CD4-positive, alpha-beta T cell treated with Interleukin-4 for 4 hours (primary cell): ENCODE data around the gene USP6.
"Not testable (repeated sequence)": the region's sequence is repeated elsewhere in the genome, so short reads cannot be mapped to it uniquely, and the experiment has no call there.

Experiments
- DNase-seq: peaks from one replicate; pipeline ENCODE4 v3.0.0-alpha.2; 2020

The USP6 gene

GRCh38 chr17:5122586-5123342 is 6.9 kb downstream of the USP6 start:
- DNase-seq, result no peak

- DNase-seq, result no peak
Measured at GRCh38 chr17:5123343-5124124, 7.7 kb downstream of the USP6 start.

GRCh38 chr17:5124125-5124760 is 8.4 kb downstream of the USP6 start:
- not testable (repeated sequence) for DNase-seq

GRCh38 chr17:5124896-5125295 is 9.1 kb downstream of the USP6 start:
- DNase-seq, result not testable (repeated sequence)

- no peak for DNase-seq
Measured at GRCh38 chr17:5126719-5127488, 11.1 kb downstream of the USP6 start.

- DNase-seq, result no peak
Measured at GRCh38 chr17:5127910-5128309, 12.1 kb downstream of the USP6 start.

- DNase-seq, result not testable (repeated sequence)
Measured at GRCh38 chr17:5128387-5128786, 12.6 kb downstream of the USP6 start.

- DNase-seq, result no peak
Measured at GRCh38 chr17:5128905-5129535, 13.2 kb downstream of the USP6 start.

GRCh38 chr17:5129770-5130169 is 13.9 kb downstream of the USP6 start:
- DNase-seq, result not testable (repeated sequence)

- not testable (repeated sequence) for DNase-seq
Measured at GRCh38 chr17:5130261-5130660, 14.4 kb downstream of the USP6 start.

- not testable (repeated sequence) for DNase-seq
Measured at GRCh38 chr17:5130687-5131086, 14.9 kb downstream of the USP6 start.

GRCh38 chr17:5131146-5131715 is 15.4 kb downstream of the USP6 start:
- no peak for DNase-seq

- not testable (repeated sequence) for DNase-seq
Measured at GRCh38 chr17:5131799-5132502, 16.1 kb downstream of the USP6 start.

- not testable (repeated sequence) for DNase-seq
Measured at GRCh38 chr17:5132503-5133225, 16.8 kb downstream of the USP6 start.

GRCh38 chr17:5133311-5133710 is 17.5 kb downstream of the USP6 start:
- DNase-seq, result no peak

- not testable (repeated sequence) for DNase-seq
Measured at GRCh38 chr17:5133961-5134360, 18.1 kb downstream of the USP6 start.

GRCh38 chr17:5134571-5134970 is 18.7 kb downstream of the USP6 start:
- DNase-seq, result not testable (repeated sequence)

GRCh38 chr17:5135131-5135712 is 19.4 kb downstream of the USP6 start:
- not testable (repeated sequence) for DNase-seq

- no peak for DNase-seq
Measured at GRCh38 chr17:5135726-5136579, 20.1 kb downstream of the USP6 start.
